NCI-H1092 treated with DMSO at 0.1 percent for 48 hours (cell line): ENCODE results near the gene TIPRL.

Experiments
- DNase-seq: peaks from one replicate; lab custom pipeline; 2025; lab: John Stamatoyannopoulos, UW

The TIPRL gene

GRCh38 chr1:168213349-168213748, 34.6 kb downstream of the TIPRL start:
- DNase-seq: no peak

- no peak for DNase-seq
Measured at GRCh38 chr1:168216171-168216570, 37.4 kb downstream of the TIPRL start.

GRCh38 chr1:168217664-168218063, 38.9 kb downstream of the TIPRL start:
- DNase-seq: no peak

- DNase-seq: no peak
Measured at GRCh38 chr1:168218658-168219057, 39.9 kb downstream of the TIPRL start.

- no peak for DNase-seq
Measured at GRCh38 chr1:168220470-168220871, 41.7 kb downstream of the TIPRL start.

GRCh38 chr1:168221275-168221674, 42.5 kb downstream of the TIPRL start:
- DNase-seq: no peak

GRCh38 chr1:168223261-168223660, 44.5 kb downstream of the TIPRL start:
- DNase-seq: no peak

- DNase-seq: no peak
Measured at GRCh38 chr1:168223681-168224540, 45.1 kb downstream of the TIPRL start.

- DNase-seq: no peak
Measured at GRCh38 chr1:168224991-168225390, 46.2 kb downstream of the TIPRL start.

GRCh38 chr1:168225476-168226190, 46.9 kb downstream of the TIPRL start, which contains the start of gene SFT2D2:
Gene SFT2D2 (plus strand): TSS chr1:168226004. CDS start chr1:168226080, 76 bp downstream.
- peak; percentile 87 for DNase-seq

- no peak for DNase-seq
Measured at GRCh38 chr1:168227620-168228019, 48.9 kb downstream of the TIPRL start.

GRCh38 chr1:168229893-168230292, 51.1 kb downstream of the TIPRL start:
- DNase-seq: no peak

- no peak for DNase-seq
Measured at GRCh38 chr1:168230709-168231108, 51.9 kb downstream of the TIPRL start.

- DNase-seq: peak; percentile 25
Measured at GRCh38 chr1:168234846-168235547, 56.2 kb downstream of the TIPRL start.

- DNase-seq: no peak
Measured at GRCh38 chr1:168235548-168235885, 56.8 kb downstream of the TIPRL start.

- DNase-seq: no peak
Measured at GRCh38 chr1:168235937-168236336, 57.2 kb downstream of the TIPRL start.

GRCh38 chr1:168236836-168237611, 58.3 kb downstream of the TIPRL start:
- no peak for DNase-seq

GRCh38 chr1:168243198-168243597, 64.4 kb downstream of the TIPRL start:
- peak; percentile 24 for DNase-seq

GRCh38 chr1:168243636-168244212, 65.0 kb downstream of the TIPRL start:
- DNase-seq: no peak

GRCh38 chr1:168245042-168245441, 66.3 kb downstream of the TIPRL start:
- no peak for DNase-seq

GRCh38 chr1:168246506-168246905, 67.7 kb downstream of the TIPRL start:
- DNase-seq: no peak
